Fibroblast of lung (primary cell): ENCODE measurements around the gene TEKT3. TPM values are rescaled to one million over a fixed set of nuclear protein-coding genes. Genes with fewer than 3 reads are reported as not detected.

Source experiments
- DNase-seq, 2 donors: peaks; one replicate each; pipeline versions ENCODE4 v3.0.0 to v3.0.0-alpha.2; 2010; ENCODE audit warnings: low read depth in 2 of 2
- H2AFZ ChIP-seq: 2 replicates; pipeline ENCODE4 v1.5.1; 2012; ENCODE audit warnings: low read length, control low read depth, inconsistent platforms
- H3K27ac ChIP-seq: 2 replicates; pipeline ENCODE4 v1.5.1; 2011; ENCODE audit warnings: low read length, control low read depth; ENCODE audit not compliant: insufficient read depth
- H3K27me3 ChIP-seq: 2 replicates; pipeline ENCODE4 v1.5.1; 2011; ENCODE audit warnings: mild to moderate bottlenecking, low read length; ENCODE audit not compliant: control insufficient read depth, insufficient read depth
- H3K36me3 ChIP-seq: 2 replicates; pipeline ENCODE4 v1.5.1; 2011; ENCODE audit warnings: low read length; ENCODE audit not compliant: control insufficient read depth, insufficient read depth
- H3K4me1 ChIP-seq: 2 replicates; pipeline ENCODE4 v1.5.1; 2011; ENCODE audit warnings: low read length; ENCODE audit not compliant: control insufficient read depth, insufficient read depth; ENCODE audit errors: extremely low read depth
- H3K4me2 ChIP-seq: 2 replicates; pipeline ENCODE4 v1.5.1; 2011; ENCODE audit warnings: low read length, control low read depth; ENCODE audit not compliant: insufficient read depth; ENCODE audit errors: extremely low read depth
- H3K4me3 ChIP-seq, 4 experiments: fragments of 200-600 bp in 1 of 4; sonication (generic) in 1 of 4; replicated peaks in 1 of 4; 2 replicates each; pipeline ENCODE4 v1.5.1; 2011 to 2016; ENCODE audit warnings: low read length in 4 of 4, low read depth in 3 of 4, mild to moderate bottlenecking in 3 of 4, control low read depth in 2 of 4, inconsistent platforms in 1 of 4, mixed read lengths in 1 of 4; ENCODE audit not compliant: insufficient read depth in 1 of 4; ENCODE audit errors: control extremely low read depth in 1 of 4
- H3K79me2 ChIP-seq: 2 replicates; pipeline ENCODE4 v1.5.1; 2012; ENCODE audit warnings: mild to moderate bottlenecking, low read length, inconsistent platforms; ENCODE audit not compliant: control insufficient read depth, insufficient read depth
- H3K9ac ChIP-seq: 2 replicates; pipeline ENCODE4 v1.5.1; 2011; ENCODE audit warnings: mild to moderate bottlenecking, low read length, control low read depth; ENCODE audit not compliant: insufficient read depth
- H3K9me3 ChIP-seq: 2 replicates; pipeline ENCODE4 v1.5.1; 2012; ENCODE audit warnings: low read depth, low read length; ENCODE audit not compliant: control insufficient read depth, insufficient read depth
- H4K20me1 ChIP-seq: 2 replicates; pipeline ENCODE4 v1.5.1; 2011; ENCODE audit warnings: low read length; ENCODE audit not compliant: control insufficient read depth, insufficient read depth; ENCODE audit errors: extremely low read depth
- EZH2 ChIP-seq: IDR thresholded peaks from 2 replicates; pipeline ENCODE4 v1.5.1; 2012; ENCODE audit warnings: low read length, control low read depth, mild to moderate bottlenecking; ENCODE audit errors: missing control alignments
- polyA plus RNA-seq, 2 donors: library from polyadenylated mRNA; depleted of rRNA in 1 of 2; stranded (reverse) in 1 of 2; unstranded in 1 of 2; fragments of >200 nt; gene quantifications; 2 replicates each; pipeline ENCODE4 v1.2.1, GENCODE V29; 2011 to 2012; ENCODE audit warnings: missing spikeins in 1 of 2
- total RNA-seq: library from RNA; depleted of rRNA; stranded (reverse); fragments of >200 nt; gene quantifications from 2 replicates; pipeline ENCODE4 v1.2.1, GENCODE V29; 2014
- TF ChIP-seq, protein P1 (sequence below), 2 donors: IDR thresholded peaks in 1 of 2; conservative IDR thresholded peaks in 1 of 2; 1 replicate in 1 of 2; 2 replicates in 1 of 2; pipeline ENCODE4 v1.5.1; 2011 to 2012; ENCODE audit warnings: low read length in 2 of 2, control low read depth in 1 of 2, inconsistent platforms in 1 of 2, low read depth in 1 of 2, mild to moderate bottlenecking in 1 of 2

TEKT3 gene
- total and polyA plus RNA-seq, 2 donors (not counting 1 experiment from before 2014, with no cell fraction given) = 0.33 to 0.52 TPM

DNA sequence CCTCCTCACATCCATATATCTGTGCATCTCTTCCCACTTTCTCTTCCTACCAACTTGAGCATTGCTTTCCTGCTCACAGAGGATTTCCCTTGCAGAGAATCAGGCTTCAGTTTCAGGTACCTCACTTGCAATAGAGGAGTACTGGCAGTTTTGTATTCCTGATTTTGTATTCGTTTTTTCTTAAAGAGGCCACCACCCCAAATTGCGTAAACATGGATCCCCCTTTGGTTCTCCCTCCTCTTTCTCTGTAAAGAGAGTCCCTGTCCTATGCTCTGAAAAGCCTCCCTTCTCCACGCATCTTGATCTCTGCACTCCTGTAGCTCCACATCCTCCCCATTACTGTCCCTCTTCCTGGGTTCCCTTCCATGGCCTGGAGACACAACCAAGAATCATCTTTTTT lies 32.2 kb downstream of the TEKT3 start:
- H3K27ac ChIP-seq = no peak overlapping the region
- no peaks in the 10 kb centered on the region for H4K20me1 ChIP-seq
- no peak overlapping the region for H2AFZ ChIP-seq
- H3K4me3 ChIP-seq = no peak overlapping the region
- DNase-seq = no peak
- H3K9me3 ChIP-seq = no peaks in the 10 kb centered on the region
- TF ChIP-seq, protein P1, sequence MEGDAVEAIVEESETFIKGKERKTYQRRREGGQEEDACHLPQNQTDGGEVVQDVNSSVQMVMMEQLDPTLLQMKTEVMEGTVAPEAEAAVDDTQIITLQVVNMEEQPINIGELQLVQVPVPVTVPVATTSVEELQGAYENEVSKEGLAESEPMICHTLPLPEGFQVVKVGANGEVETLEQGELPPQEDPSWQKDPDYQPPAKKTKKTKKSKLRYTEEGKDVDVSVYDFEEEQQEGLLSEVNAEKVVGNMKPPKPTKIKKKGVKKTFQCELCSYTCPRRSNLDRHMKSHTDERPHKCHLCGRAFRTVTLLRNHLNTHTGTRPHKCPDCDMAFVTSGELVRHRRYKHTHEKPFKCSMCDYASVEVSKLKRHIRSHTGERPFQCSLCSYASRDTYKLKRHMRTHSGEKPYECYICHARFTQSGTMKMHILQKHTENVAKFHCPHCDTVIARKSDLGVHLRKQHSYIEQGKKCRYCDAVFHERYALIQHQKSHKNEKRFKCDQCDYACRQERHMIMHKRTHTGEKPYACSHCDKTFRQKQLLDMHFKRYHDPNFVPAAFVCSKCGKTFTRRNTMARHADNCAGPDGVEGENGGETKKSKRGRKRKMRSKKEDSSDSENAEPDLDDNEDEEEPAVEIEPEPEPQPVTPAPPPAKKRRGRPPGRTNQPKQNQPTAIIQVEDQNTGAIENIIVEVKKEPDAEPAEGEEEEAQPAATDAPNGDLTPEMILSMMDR (conservative IDR thresholded peaks at IDR 0.05 in 1 of 2, IDR thresholded peaks at IDR 0.05 in 1 of 2; ENCODE audit: low read depth in 1 of 2, low read length in 2 of 2) = no peak
- no peak for TF ChIP-seq EZH2
- no peak overlapping the region for H3K4me2 ChIP-seq
- H3K27me3 ChIP-seq = peaks cover 8% of the 10 kb centered on the region
- H3K9ac ChIP-seq = no peak overlapping the region
- H3K4me1 ChIP-seq = peaks cover 11% of the 10 kb centered on the region
- no peaks in the 10 kb centered on the region for H3K36me3 ChIP-seq
- no peaks in the 10 kb centered on the region for H3K79me2 ChIP-seq

DNA sequence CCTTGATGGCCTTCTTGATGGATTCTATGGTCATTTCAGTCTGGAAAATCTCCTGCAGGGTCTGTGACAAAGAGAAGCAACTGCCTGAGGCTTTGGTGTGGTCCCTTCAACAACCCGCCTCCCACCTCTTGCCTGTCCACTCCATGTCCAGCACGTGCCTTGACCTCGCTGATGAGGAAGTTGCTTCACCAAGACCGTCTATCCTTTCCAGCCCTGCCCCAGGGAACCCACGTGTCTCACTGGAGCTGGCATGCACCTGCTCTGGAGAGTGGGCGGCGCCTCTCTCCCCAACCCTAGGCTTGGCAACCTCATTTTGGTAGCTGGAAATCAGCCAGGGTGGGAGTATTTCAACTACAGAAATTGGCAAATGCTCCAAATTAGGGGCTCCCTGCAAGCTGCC lies 32.6 kb downstream of the TEKT3 start:
- TF ChIP-seq, protein P1 (conservative IDR thresholded peaks at IDR 0.05 in 1 of 2, IDR thresholded peaks at IDR 0.05 in 1 of 2; ENCODE audit: low read depth in 1 of 2, low read length in 2 of 2) = no peak
- TF ChIP-seq EZH2 = no peak
- Histone ChIP-seq H4K20me1 (no peaks in the 10 kb centered on the region), H3K4me2 (no peak overlapping the region), H2AFZ (no peak overlapping the region), H3K36me3 (no peaks in the 10 kb centered on the region), H3K4me3 (no peak overlapping the region), H3K4me1 (peaks cover 11% of the 10 kb centered on the region), H3K79me2 (no peaks in the 10 kb centered on the region), H3K9ac (no peak overlapping the region), H3K27ac (no peak overlapping the region), H3K9me3 (no peaks in the 10 kb centered on the region), H3K27me3 (peaks cover 3% of the 10 kb centered on the region)
- no peak for DNase-seq

DNA sequence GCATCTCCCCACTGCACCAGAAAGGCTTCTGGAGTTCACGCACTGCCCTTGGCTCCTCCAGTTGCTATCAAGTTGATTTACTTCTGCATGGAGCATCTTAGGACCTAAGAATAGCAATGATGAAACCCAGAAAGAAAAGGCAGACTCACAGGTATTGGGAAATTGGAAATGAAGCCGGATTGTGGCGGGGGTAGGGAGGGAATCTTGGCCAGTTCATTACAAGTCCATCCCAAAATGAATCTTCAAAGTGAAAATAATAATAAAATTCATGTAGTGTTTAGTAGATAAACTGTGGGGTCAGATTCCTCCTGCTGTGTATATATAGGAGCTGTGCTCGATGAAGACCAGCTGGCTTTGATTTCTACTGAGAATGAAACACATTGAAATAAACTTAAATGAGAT lies 33.7 kb downstream of the TEKT3 start:
- H3K4me2 ChIP-seq = no peak overlapping the region
- H4K20me1 ChIP-seq = no peaks in the 10 kb centered on the region
- TF ChIP-seq, protein P1 (conservative IDR thresholded peaks at IDR 0.05 in 1 of 2, IDR thresholded peaks at IDR 0.05 in 1 of 2; ENCODE audit: low read depth in 1 of 2, low read length in 2 of 2) = no peak
- TF ChIP-seq EZH2 = no peak
- H3K9me3 ChIP-seq = no peaks in the 10 kb centered on the region
- H3K27ac ChIP-seq = no peak overlapping the region
- H3K27me3 ChIP-seq = peaks cover 3% of the 10 kb centered on the region
- H3K79me2 ChIP-seq = no peaks in the 10 kb centered on the region
- peak in 1 of 2 donors; percentile 92 for DNase-seq
- H3K36me3 ChIP-seq = no peaks in the 10 kb centered on the region
- H3K4me3 ChIP-seq = no peak overlapping the region
- H3K4me1 ChIP-seq = peaks cover 11% of the 10 kb centered on the region
- H2AFZ ChIP-seq = no peak overlapping the region
- H3K9ac ChIP-seq = no peak overlapping the region
